ENCODE results near the gene UNC13C.
A peak's percentile ranks its signal among the peaks of the same experiment; 100 is the strongest.

UNC13C gene

GRCh38 chr15:54456413-54456812, 478.2 kb downstream of the UNC13C start (continued):
- TF ChIP-seq ZNF510 (tag by site-specific recombination; IDR thresholded peaks at IDR 0.05; ENCODE audit: insufficient replicate concordance) (no peak), ZNF768 (tag by site-specific recombination; IDR thresholded peaks at IDR 0.05) (no peak), ZNF248 (tag by site-specific recombination; IDR thresholded peaks at IDR 0.05) (no peak), ZNF623 (tag by site-specific recombination; IDR thresholded peaks at IDR 0.05) (peak; percentile 57), ZNF626 (tag by site-specific recombination; IDR thresholded peaks at IDR 0.05) (no peak), ZNF560 (tag by site-specific recombination; IDR thresholded peaks at IDR 0.05; ENCODE audit: borderline replicate concordance) (no peak), KLF9 (tag by site-specific recombination; IDR thresholded peaks at IDR 0.05; ENCODE audit: low read depth) (no peak), ZNF133 (tag by site-specific recombination; IDR thresholded peaks at IDR 0.05) (no peak), ZNF704 (tag by site-specific recombination; IDR thresholded peaks at IDR 0.05) (no peak), ZNF292 (tag by site-specific recombination; IDR thresholded peaks at IDR 0.05; ENCODE audit: borderline replicate concordance, low read depth) (0 out of 2 replicates have a peak, but pooled peaks have one; percentile 23), ELK4 (IDR thresholded peaks at IDR 0.05; ENCODE audit: borderline replicate concordance, low read depth, low read length) (no peak), KLF7 (tag by site-specific recombination; IDR thresholded peaks at IDR 0.05; ENCODE audit: borderline replicate concordance) (no peak), ZNF426 (tag by site-specific recombination; IDR thresholded peaks at IDR 0.05) (peak; percentile 67), ZNF76 (tag by site-specific recombination; IDR thresholded peaks at IDR 0.05; ENCODE audit: borderline replicate concordance, low read depth) (no peak), ZBTB8A (tag by site-specific recombination; IDR thresholded peaks at IDR 0.05) (peak; percentile 49; the same call in 1 of the 2 replicates), ZNF660 (tag by site-specific recombination; IDR thresholded peaks at IDR 0.05) (no peak), ZNF350 (tag by site-specific recombination; IDR thresholded peaks at IDR 0.05) (no peak), ZIC2 (tag by site-specific recombination; IDR thresholded peaks at IDR 0.05) (no peak), ZNF571 (tag by site-specific recombination; IDR thresholded peaks at IDR 0.05) (no peak), ZNF2 (tag by site-specific recombination; IDR thresholded peaks at IDR 0.05) (no peak), ZNF600 (tag by site-specific recombination; IDR thresholded peaks at IDR 0.05) (no peak), ZNF433 (tag by site-specific recombination; IDR thresholded peaks at IDR 0.05; ENCODE audit: low read depth) (0 out of 2 replicates have a peak, but pooled peaks have one; percentile 46), MYNN (tag by site-specific recombination; IDR thresholded peaks at IDR 0.05; ENCODE audit: borderline replicate concordance) (no peak), ZXDB (tag by site-specific recombination; IDR thresholded peaks at IDR 0.05) (peak; percentile 44; the same call in 1 of the 2 replicates)
- TF ChIP-seq, protein P1, sequence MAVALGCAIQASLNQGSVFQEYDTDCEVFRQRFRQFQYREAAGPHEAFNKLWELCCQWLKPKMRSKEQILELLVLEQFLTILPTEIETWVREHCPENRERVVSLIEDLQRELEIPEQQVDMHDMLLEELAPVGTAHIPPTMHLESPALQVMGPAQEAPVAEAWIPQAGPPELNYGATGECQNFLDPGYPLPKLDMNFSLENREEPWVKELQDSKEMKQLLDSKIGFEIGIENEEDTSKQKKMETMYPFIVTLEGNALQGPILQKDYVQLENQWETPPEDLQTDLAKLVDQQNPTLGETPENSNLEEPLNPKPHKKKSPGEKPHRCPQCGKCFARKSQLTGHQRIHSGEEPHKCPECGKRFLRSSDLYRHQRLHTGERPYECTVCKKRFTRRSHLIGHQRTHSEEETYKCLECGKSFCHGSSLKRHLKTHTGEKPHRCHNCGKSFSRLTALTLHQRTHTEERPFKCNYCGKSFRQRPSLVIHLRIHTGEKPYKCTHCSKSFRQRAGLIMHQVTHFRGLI (tag by site-specific recombination; IDR thresholded peaks at IDR 0.05), result no peak
- TF ChIP-seq, protein P2, sequence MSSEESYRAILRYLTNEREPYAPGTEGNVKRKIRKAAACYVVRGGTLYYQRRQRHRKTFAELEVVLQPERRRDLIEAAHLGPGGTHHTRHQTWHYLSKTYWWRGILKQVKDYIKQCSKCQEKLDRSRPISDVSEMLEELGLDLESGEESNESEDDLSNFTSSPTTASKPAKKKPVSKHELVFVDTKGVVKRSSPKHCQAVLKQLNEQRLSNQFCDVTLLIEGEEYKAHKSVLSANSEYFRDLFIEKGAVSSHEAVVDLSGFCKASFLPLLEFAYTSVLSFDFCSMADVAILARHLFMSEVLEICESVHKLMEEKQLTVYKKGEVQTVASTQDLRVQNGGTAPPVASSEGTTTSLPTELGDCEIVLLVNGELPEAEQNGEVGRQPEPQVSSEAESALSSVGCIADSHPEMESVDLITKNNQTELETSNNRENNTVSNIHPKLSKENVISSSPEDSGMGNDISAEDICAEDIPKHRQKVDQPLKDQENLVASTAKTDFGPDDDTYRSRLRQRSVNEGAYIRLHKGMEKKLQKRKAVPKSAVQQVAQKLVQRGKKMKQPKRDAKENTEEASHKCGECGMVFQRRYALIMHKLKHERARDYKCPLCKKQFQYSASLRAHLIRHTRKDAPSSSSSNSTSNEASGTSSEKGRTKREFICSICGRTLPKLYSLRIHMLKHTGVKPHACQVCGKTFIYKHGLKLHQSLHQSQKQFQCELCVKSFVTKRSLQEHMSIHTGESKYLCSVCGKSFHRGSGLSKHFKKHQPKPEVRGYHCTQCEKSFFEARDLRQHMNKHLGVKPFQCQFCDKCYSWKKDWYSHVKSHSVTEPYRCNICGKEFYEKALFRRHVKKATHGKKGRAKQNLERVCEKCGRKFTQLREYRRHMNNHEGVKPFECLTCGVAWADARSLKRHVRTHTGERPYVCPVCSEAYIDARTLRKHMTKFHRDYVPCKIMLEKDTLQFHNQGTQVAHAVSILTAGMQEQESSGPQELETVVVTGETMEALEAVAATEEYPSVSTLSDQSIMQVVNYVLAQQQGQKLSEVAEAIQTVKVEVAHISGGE (tag by site-specific recombination; conservative IDR thresholded peaks at IDR 0.05; ENCODE audit: low read depth), result peak; percentile 70

Measured in HEK293 (cell line).